Activated naive CD8-positive, alpha-beta T cell treated with anti-CD3 and anti-CD28 coated beads for 36 hours (primary cell): Measurements from ENCODE around the gene ADCY10. TPM values are rescaled to one million over a fixed set of nuclear protein-coding genes. Genes with fewer than 3 reads are reported as not detected.

Experiments
- DNase-seq: peaks from one replicate; pipeline ENCODE4 v3.0.0; 2021
- H3K27ac Mint-ChIP-seq: one replicate; pipeline ENCODE4 v1.8.0; 2022; ENCODE audit warnings: mild to moderate bottlenecking, moderate library complexity, mixed read lengths
- H3K27me3 Mint-ChIP-seq: one replicate; pipeline ENCODE4 v1.8.0; 2022; ENCODE audit warnings: mild to moderate bottlenecking, mixed read lengths
- H3K36me3 Mint-ChIP-seq: one replicate; pipeline ENCODE4 v1.8.0; 2021; ENCODE audit warnings: mild to moderate bottlenecking, mixed read lengths
- H3K4me1 Mint-ChIP-seq: one replicate; pipeline ENCODE4 v1.8.0; 2021; ENCODE audit warnings: mixed read lengths
- H3K4me3 Mint-ChIP-seq: one replicate; pipeline ENCODE4 v1.8.0; 2022; ENCODE audit warnings: mild to moderate bottlenecking, moderate library complexity, mixed read lengths
- H3K9me3 Mint-ChIP-seq: one replicate; pipeline ENCODE4 v1.8.0; 2022; ENCODE audit warnings: mixed read lengths
- total RNA-seq, 2 experiments: library from RNA; stranded (reverse); gene quantifications; one replicate each; pipeline ENCODE4 v1.2.3, GENCODE V29; 2021

Gene ADCY10
- total RNA-seq, 2 experiments from 2014 or later = not detected

GRCh38 chr1:167802235-167802634 is 111.7 kb downstream of the ADCY10 start:
- H3K27ac Mint-ChIP-seq = no peak overlapping the region
- DNase-seq = no peak
- no peak overlapping the region for H3K4me3 Mint-ChIP-seq
- H3K36me3 Mint-ChIP-seq = peaks cover 1% of the 10 kb centered on the region
- no peaks in the 10 kb centered on the region for H3K9me3 Mint-ChIP-seq
- H3K4me1 Mint-ChIP-seq = peaks cover 22% of the 10 kb centered on the region
- H3K27me3 Mint-ChIP-seq = no peaks in the 10 kb centered on the region

DNA sequence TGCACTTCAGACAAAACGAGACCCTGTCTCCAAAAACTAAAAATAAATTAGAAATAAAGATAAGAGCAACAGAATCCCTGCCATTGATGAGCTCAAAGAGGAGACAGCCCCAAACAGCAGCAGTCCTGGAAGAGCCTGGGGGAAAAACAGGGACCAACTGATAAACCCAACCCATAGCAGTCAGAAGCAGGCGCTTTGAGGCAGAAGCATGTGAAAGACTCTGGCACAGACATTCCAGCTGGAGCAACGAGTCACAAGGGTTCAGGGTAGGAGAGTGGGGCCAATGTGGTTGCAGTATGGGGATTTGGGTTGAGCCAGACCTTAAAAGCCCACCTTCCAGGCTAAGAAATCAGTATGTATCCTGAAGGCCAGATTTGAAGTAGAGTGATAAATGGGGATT is 113.7 kb downstream of the ADCY10 start:
- Mint-ChIP-seq H3K36me3 (peaks cover 1% of the 10 kb centered on the region), H3K27me3 (no peaks in the 10 kb centered on the region), H3K9me3 (no peaks in the 10 kb centered on the region), H3K27ac (no peak overlapping the region), H3K4me1 (peaks cover 21% of the 10 kb centered on the region), H3K4me3 (no peak overlapping the region)
- no peak for DNase-seq

- Mint-ChIP-seq H3K36me3 (peaks cover 1% of the 10 kb centered on the region), H3K9me3 (no peaks in the 10 kb centered on the region), H3K4me1 (peaks cover 16% of the 10 kb centered on the region), H3K27me3 (no peaks in the 10 kb centered on the region), H3K4me3 (no peak overlapping the region), H3K27ac (no peak overlapping the region)
- no peak for DNase-seq
Measured at GRCh38 chr1:167799747-167800146, 114.2 kb downstream of the ADCY10 start.

GRCh38 chr1:167798952-167799351 is 115.0 kb downstream of the ADCY10 start:
- no peaks in the 10 kb centered on the region for H3K27me3 Mint-ChIP-seq
- no peak for DNase-seq
- H3K36me3 Mint-ChIP-seq = peaks cover 1% of the 10 kb centered on the region
- H3K9me3 Mint-ChIP-seq = no peaks in the 10 kb centered on the region
- H3K4me3 Mint-ChIP-seq = no peak overlapping the region
- H3K27ac Mint-ChIP-seq = no peak overlapping the region
- peaks cover 12% of the 10 kb centered on the region for H3K4me1 Mint-ChIP-seq

DNA sequence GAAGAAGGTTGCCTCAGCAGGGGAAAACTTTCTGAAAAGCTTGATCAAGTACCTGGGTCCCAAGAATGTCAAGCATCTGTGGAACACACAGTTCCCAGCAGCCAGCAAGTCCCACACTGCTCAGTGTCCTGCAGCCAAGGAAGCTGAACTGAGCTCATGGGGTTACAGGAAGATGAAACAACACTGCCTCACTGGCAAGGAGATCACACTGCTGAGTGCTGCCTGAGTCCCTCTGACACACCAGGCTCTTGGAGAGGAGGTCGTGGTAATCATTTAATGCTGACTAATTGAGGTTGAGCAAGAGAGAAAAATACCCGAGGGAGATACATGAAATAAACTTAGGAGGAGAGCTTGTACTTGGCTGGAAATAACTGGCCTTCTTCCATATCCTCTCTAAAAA is 116.9 kb downstream of the ADCY10 start:
- Mint-ChIP-seq H3K27ac (no peak overlapping the region), H3K36me3 (peaks cover 1% of the 10 kb centered on the region), H3K4me3 (no peak overlapping the region), H3K9me3 (no peaks in the 10 kb centered on the region), H3K4me1 (peaks cover 8% of the 10 kb centered on the region), H3K27me3 (no peaks in the 10 kb centered on the region)
- no peak for DNase-seq

DNA sequence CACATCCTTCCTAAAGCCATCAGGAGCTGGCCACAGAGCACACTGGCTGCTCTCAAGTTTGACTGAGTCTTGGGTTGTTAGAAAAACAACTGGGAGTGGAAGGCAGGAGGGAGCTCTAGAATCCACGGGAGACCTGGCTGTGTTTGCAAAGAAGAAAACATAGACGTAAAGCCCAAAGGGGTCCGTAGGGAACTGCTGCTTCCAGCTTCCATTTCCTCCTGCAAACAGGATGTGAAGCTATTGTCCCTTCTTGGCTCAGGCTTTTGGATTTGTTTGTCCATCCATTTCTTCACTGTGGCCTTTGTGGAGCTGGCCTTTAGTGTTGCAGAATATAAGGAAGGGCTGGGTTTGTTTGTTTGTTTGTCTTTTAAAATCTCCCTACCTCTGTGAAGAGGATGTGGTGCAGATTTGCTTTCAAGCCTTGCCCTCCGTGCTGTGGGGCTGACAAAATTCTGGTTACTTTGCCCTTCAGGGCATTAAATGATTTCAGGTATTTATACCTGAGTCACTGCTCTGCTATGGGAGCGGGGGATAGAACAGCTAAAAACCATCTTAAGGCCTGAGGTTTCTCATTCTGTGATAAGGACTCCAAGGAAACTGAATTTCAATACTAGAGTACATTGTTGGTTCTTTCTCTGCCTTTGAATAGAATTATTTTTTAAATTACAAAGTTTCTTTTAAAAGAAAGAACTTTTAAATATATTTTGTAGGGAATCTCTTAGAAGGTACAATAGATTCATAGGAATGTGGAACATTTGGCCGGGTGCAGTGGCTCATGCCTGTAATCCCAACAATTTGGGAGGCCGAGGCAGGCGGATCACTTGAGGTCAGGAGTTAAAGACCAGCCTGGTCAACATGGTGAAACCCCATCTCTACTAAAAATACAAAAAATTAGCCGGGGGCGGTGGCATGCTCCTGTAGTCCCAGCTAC is 117.9 kb downstream of the ADCY10 start:
- peaks cover 8% of the 10 kb centered on the region for H3K4me1 Mint-ChIP-seq
- no peak overlapping the region for H3K27ac Mint-ChIP-seq
- peaks cover 1% of the 10 kb centered on the region for H3K36me3 Mint-ChIP-seq
- no peaks in the 10 kb centered on the region for H3K9me3 Mint-ChIP-seq
- no peaks in the 10 kb centered on the region for H3K27me3 Mint-ChIP-seq
- no peak overlapping the region for H3K4me3 Mint-ChIP-seq
- no peak for DNase-seq

GRCh38 chr1:167794043-167794442 is 119.9 kb downstream of the ADCY10 start:
- H3K27me3 Mint-ChIP-seq = no peaks in the 10 kb centered on the region
- no peak overlapping the region for H3K4me3 Mint-ChIP-seq
- H3K9me3 Mint-ChIP-seq = no peaks in the 10 kb centered on the region
- H3K4me1 Mint-ChIP-seq = peaks cover 11% of the 10 kb centered on the region
- no peak overlapping the region for H3K27ac Mint-ChIP-seq
- peaks cover 1% of the 10 kb centered on the region for H3K36me3 Mint-ChIP-seq
- DNase-seq = no peak

- peaks cover 4% of the 10 kb centered on the region for H3K36me3 Mint-ChIP-seq
- DNase-seq = no peak
- peaks cover 9% of the 10 kb centered on the region for H3K4me1 Mint-ChIP-seq
- no peaks in the 10 kb centered on the region for H3K9me3 Mint-ChIP-seq
- H3K4me3 Mint-ChIP-seq = no peak overlapping the region
- no peaks in the 10 kb centered on the region for H3K27me3 Mint-ChIP-seq
- H3K27ac Mint-ChIP-seq = no peak overlapping the region
Measured at GRCh38 chr1:167792188-167792565, 121.8 kb downstream of the ADCY10 start.

DNA sequence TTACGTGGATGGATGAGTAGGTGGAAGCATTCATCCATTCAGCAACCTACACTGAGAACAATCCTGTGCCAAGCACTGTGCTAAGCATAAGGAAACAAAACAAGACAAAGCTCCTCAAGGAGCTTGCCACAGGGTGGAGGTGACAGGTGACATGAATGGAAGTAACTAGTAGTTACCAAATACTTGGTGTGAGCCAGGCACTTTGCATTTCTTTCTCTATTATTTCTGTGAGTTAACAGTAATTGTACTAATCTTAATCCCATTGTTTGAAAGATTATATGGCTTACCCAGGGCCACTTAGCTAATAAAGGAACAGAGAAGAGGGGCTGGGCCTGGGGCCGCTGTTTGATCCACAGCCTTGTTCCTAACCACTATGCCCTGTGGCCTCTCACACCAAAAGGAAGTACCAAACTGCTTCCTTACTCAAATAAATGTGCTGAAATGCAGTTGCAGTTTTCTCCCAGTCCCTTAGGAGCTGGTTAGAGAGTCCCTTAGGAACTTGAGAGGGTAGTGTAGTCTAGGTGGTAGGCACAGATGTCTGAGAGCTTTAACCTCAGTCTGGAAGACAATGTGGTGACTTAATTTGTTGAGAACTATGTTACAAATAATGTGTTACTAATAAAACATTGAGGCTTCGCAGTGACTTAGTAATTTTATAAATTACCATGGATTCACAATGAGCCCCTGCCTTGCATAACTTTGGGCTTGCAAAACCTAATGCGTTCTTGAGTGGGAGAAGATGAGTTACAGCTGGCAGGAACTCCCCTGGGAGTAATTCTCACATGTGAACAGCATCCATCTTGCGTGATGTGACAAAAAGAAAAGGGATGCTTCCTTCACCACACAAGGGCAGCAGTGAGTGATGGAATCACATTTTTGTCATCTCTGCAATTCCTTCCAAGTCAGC is 122.4 kb downstream of the ADCY10 start:
- H3K9me3 Mint-ChIP-seq = no peaks in the 10 kb centered on the region
- no peak for DNase-seq
- no peaks in the 10 kb centered on the region for H3K27me3 Mint-ChIP-seq
- peaks cover 4% of the 10 kb centered on the region for H3K36me3 Mint-ChIP-seq
- no peak overlapping the region for H3K4me3 Mint-ChIP-seq
- no peak overlapping the region for H3K27ac Mint-ChIP-seq
- peaks cover 8% of the 10 kb centered on the region for H3K4me1 Mint-ChIP-seq

GRCh38 chr1:167790117-167790516 is 123.8 kb downstream of the ADCY10 start:
- H3K9me3 Mint-ChIP-seq = no peaks in the 10 kb centered on the region
- H3K27ac Mint-ChIP-seq = no peak overlapping the region
- peaks cover 8% of the 10 kb centered on the region for H3K4me1 Mint-ChIP-seq
- H3K4me3 Mint-ChIP-seq = no peak overlapping the region
- peaks cover 6% of the 10 kb centered on the region for H3K36me3 Mint-ChIP-seq
- no peak for DNase-seq
- no peaks in the 10 kb centered on the region for H3K27me3 Mint-ChIP-seq

- peaks cover 8% of the 10 kb centered on the region for H3K4me1 Mint-ChIP-seq
- H3K27ac Mint-ChIP-seq = no peak overlapping the region
- H3K4me3 Mint-ChIP-seq = no peak overlapping the region
- H3K36me3 Mint-ChIP-seq = peaks cover 9% of the 10 kb centered on the region
- H3K9me3 Mint-ChIP-seq = no peaks in the 10 kb centered on the region
- DNase-seq = no peak
- H3K27me3 Mint-ChIP-seq = no peaks in the 10 kb centered on the region
Measured at GRCh38 chr1:167789501-167789900, 124.4 kb downstream of the ADCY10 start.

- no peak for DNase-seq
- H3K4me3 Mint-ChIP-seq = no peak overlapping the region
- H3K4me1 Mint-ChIP-seq = peaks cover 2% of the 10 kb centered on the region
- no peak overlapping the region for H3K27ac Mint-ChIP-seq
- peaks cover 2% of the 10 kb centered on the region for H3K9me3 Mint-ChIP-seq
- peaks cover 9% of the 10 kb centered on the region for H3K36me3 Mint-ChIP-seq
- H3K27me3 Mint-ChIP-seq = no peaks in the 10 kb centered on the region
Measured at GRCh38 chr1:167786502-167786901, 127.4 kb downstream of the ADCY10 start.

DNA sequence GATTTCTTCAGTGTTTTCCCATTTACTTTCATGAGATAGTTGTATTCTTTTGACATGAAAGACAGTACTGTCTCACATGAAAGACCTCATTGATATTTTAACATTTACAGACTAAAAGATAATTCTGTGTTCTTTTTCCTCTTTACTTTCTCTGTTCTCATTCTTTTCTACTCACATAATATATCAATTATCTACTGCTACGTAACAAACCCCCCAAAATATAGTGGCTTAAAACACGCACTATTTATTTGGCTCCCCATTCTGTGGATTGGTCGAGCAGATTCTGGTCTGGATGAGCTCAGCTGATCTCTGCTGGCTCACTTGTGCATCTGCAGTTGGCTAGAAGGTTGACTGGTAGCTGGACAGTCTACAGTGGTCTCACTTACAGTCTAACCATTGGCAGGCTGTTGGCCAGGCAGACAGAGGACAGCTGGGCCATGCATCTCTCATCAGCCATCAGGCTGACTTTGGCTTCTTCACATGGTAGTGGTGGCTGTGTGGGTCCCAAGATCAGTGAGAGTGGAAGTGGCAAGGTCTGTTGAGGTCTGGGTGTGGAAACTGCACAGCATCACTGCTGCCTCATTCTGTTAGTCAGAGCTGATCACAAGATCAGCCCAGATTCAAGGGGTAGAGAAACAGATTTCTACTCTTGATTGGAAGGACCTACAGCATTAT is 128.9 kb downstream of the ADCY10 start:
- no peak for DNase-seq
- H3K36me3 Mint-ChIP-seq = peaks cover 17% of the 10 kb centered on the region
- H3K27me3 Mint-ChIP-seq = no peaks in the 10 kb centered on the region
- no peak overlapping the region for H3K4me3 Mint-ChIP-seq
- peaks cover 2% of the 10 kb centered on the region for H3K4me1 Mint-ChIP-seq
- H3K27ac Mint-ChIP-seq = no peak overlapping the region
- H3K9me3 Mint-ChIP-seq = peaks cover 4% of the 10 kb centered on the region

- H3K4me3 Mint-ChIP-seq = no peak overlapping the region
- peaks cover 31% of the 10 kb centered on the region for H3K36me3 Mint-ChIP-seq
- no peak overlapping the region for H3K27ac Mint-ChIP-seq
- no peaks in the 10 kb centered on the region for H3K4me1 Mint-ChIP-seq
- DNase-seq = no peak
- no peaks in the 10 kb centered on the region for H3K27me3 Mint-ChIP-seq
- H3K9me3 Mint-ChIP-seq = peaks cover 6% of the 10 kb centered on the region
Measured at GRCh38 chr1:167782946-167783345, 131.0 kb downstream of the ADCY10 start.

GRCh38 chr1:167781558-167781957 is 132.4 kb downstream of the ADCY10 start:
- Mint-ChIP-seq H3K27ac (no peak overlapping the region), H3K36me3 (peaks cover 34% of the 10 kb centered on the region), H3K9me3 (peaks cover 6% of the 10 kb centered on the region), H3K27me3 (no peaks in the 10 kb centered on the region), H3K4me1 (peaks cover 10% of the 10 kb centered on the region), H3K4me3 (no peak overlapping the region)
- no peak for DNase-seq
